HG03045 (cell line): ENCODE results near the gene NSD1.
"Not testable (repeated sequence)": the region's sequence is repeated elsewhere in the genome, so short reads cannot be mapped to it uniquely, and the experiment has no call there.

Experiments used
- ATAC-seq: cut with Tn5 transposase; IDR thresholded peaks from one replicate; pipeline ENCODE4 v1.9.1; 2021; ENCODE audit warnings: mild to moderate bottlenecking, moderate library complexity; ENCODE audit not compliant: unreplicated experiment

Gene NSD1

GRCh38 chr5:177338251-177339106 lies 204.9 kb downstream of the NSD1 start:
- ATAC-seq, result no peak

GRCh38 chr5:177339107-177339638 lies 205.6 kb downstream of the NSD1 start:
- ATAC-seq, result no peak

DNA sequence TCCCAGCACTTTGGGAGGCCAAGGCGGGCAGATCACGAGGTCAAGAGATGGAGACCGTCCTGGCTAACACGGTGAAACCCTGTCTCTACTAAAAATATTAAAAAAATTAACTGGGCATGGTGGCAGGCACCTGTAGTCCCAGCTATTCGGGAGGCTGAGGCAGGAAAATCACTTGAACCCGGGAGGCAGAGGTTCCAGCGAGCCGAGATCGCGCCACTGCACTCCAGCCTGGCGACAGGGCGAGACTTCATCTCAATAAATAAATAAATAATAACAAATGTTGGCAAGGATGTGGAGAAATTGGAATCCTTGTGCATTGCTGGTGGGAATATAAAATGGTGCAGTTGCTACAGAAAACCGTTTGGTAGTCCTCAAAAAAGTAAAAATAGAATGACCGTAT lies 209.4 kb downstream of the NSD1 start:
- not testable (repeated sequence) for ATAC-seq

GRCh38 chr5:177343777-177344176 lies 210.2 kb downstream of the NSD1 start:
- no peak for ATAC-seq

GRCh38 chr5:177344891-177345290 lies 211.3 kb downstream of the NSD1 start:
- ATAC-seq, result no peak

DNA sequence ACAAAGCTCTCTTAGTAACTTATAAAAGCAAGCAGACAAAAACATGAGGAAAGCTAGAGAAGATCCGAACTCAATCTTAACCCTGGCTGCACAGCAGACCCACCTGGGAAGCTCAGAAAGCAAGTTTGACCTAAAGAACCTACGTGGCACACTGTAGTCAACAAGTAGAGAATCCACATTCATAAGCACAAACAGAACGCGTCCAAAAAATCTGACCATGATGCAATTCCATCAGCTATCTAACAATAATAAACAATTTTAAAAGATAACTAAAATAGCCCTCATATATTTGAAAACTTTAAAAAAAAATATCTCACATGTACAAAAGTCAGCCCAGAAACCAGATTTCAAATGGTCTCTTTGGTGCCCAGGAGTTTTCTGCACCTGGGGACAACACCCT lies 213.2 kb downstream of the NSD1 start:
- ATAC-seq, result no peak

DNA sequence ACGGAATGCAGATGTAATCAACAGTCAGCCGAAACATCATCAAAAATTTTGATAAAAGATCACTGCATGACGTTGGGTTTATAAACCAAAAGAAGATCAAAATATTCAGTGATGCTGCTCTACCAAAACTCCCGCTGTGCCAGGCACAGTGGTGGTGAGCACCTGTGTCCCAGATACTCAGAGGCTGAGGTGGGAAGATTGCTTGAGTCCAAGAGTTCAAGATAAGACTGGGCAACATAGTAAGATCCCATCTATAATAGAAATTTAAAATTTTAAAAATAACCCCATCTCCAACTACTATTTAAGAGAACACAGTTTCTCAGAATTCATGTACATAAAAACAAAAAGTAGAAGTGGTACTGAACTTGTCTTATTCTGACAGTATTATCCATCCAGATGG lies 214.1 kb downstream of the NSD1 start:
- ATAC-seq, result no peak

- ATAC-seq, result no peak
Observed at GRCh38 chr5:177349362-177349647, 215.7 kb downstream of the NSD1 start.

DNA sequence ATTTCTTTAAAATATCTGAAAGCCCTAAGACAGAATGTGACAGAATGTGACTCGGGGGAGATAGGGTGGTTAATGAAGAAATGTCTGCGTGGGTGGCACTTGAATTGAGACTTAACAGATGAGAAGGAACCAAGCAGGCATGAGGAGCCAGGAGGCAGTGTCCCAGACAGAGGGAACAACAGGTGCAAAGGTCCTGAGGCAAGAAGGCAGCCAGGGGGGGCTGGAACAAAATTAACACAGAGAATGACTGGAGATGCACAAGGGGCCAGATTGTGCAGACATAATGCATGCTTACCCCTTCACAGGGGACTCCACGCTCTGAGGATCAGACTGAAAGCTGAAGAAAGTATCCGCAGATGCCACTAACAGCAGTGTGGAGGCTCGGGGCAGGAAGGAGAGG lies 216.2 kb downstream of the NSD1 start:
- ATAC-seq, result no peak
